ENCODE results near the gene PIWIL1.

GRCh38 chr12:130308393-130308792 is 29.3 kb upstream of the PIWIL1 start:
- TF ChIP-seq CTCF (conservative IDR thresholded peaks at IDR 0.05; ENCODE audit: low read depth in 2 of 2) (no peak), EZH2 (IDR thresholded peaks at IDR 0.05; ENCODE audit: low read depth, unreplicated experiment) (no peak), POLR2AphosphoS5 (IDR thresholded peaks at IDR 0.05; ENCODE audit: low read depth) (no peak), EZH2phosphoT487 (IDR thresholded peaks at IDR 0.05; ENCODE audit: unreplicated experiment) (no peak), REST (IDR thresholded peaks at IDR 0.05; ENCODE audit: unreplicated experiment) (no peak), JUNB (IDR thresholded peaks at IDR 0.05; ENCODE audit: unreplicated experiment) (no peak), CREB1 (CRISPR knock-in tag; IDR thresholded peaks at IDR 0.05; ENCODE audit: low read depth) (no peak), ETS1 (IDR thresholded peaks at IDR 0.05) (no peak), ZNF114 (CRISPR knock-in tag; IDR thresholded peaks at IDR 0.05) (no peak), NANOG (IDR thresholded peaks at IDR 0.05; ENCODE audit: borderline replicate concordance) (no peak), ZNF331 (CRISPR knock-in tag; IDR thresholded peaks at IDR 0.05; ENCODE audit: low read depth) (no peak), STAT1 (IDR thresholded peaks at IDR 0.05; ENCODE audit: unreplicated experiment) (no peak), ZNF462 (CRISPR knock-in tag; IDR thresholded peaks at IDR 0.05) (no peak)
